GM12878 (cell line): ENCODE results near the gene NAALADL2. TPM values are rescaled to one million over a fixed set of nuclear protein-coding genes. Genes with fewer than 3 reads are reported as not detected.

ENCODE experiments used
- CBFB ChIP-seq: IDR thresholded peaks from 2 replicates; pipeline ENCODE4 v1.6.1; 2016; ENCODE audit warnings: antibody characterized with exemption, low read depth
- CEBPB ChIP-seq, 2 experiments: fragments of 150-350 bp in 1 of 2; IDR thresholded peaks; 2 replicates each; pipeline ENCODE4 v1.6.1; 2012 to 2014; ENCODE audit warnings: low read depth in 2 of 2, low read length in 2 of 2, borderline replicate concordance in 1 of 2, inconsistent platforms in 1 of 2
- EP300 ChIP-seq, 2 experiments: fragments of 150-350 bp in 1 of 2; IDR thresholded peaks; 2 replicates each; pipeline ENCODE4 v1.6.1; 2011 to 2012; ENCODE audit warnings: low read depth in 2 of 2, low read length in 2 of 2, borderline replicate concordance in 1 of 2, improper control_type of control experiment in 1 of 2, inconsistent platforms in 1 of 2; ENCODE audit not compliant: control insufficient read depth in 1 of 2
- IRF4 ChIP-seq: IDR thresholded peaks from 2 replicates; pipeline ENCODE4 v1.6.1; 2011; ENCODE audit warnings: low read depth, low read length
- NR2F1 ChIP-seq: fragments of 450-650 bp; conservative IDR thresholded peaks from 2 replicates; pipeline ENCODE4 v1.6.1; 2017; ENCODE audit warnings: mild to moderate bottlenecking
- PML ChIP-seq: IDR thresholded peaks from 2 replicates; pipeline ENCODE4 v1.6.1; 2012; ENCODE audit warnings: low read length, inconsistent platforms
- TARDBP ChIP-seq: IDR thresholded peaks from 2 replicates; pipeline ENCODE4 v1.6.1; 2016; ENCODE audit warnings: borderline replicate concordance
- TBL1XR1 ChIP-seq: IDR thresholded peaks from 2 replicates; pipeline ENCODE4 v1.6.1; 2012; ENCODE audit warnings: low read depth, low read length, improper control_type of control experiment
- ZNF592 ChIP-seq: fragments of 450-650 bp; IDR thresholded peaks from 2 replicates; pipeline ENCODE4 v1.6.1; 2017; ENCODE audit warnings: mild to moderate bottlenecking, moderate library complexity
- polyA plus RNA-seq, 11 experiments: library from polyadenylated mRNA; depleted of rRNA in 4 of 11; unstranded in 6 of 11; stranded (reverse) in 5 of 11; fragments of >200 nt; fragmentation: Nextera tagmentation in 4 of 11; fragmentation: Illumina TruSeq in 1 of 11; extraction: Ambion mirVana in 4 of 11; extraction: Trizol in 1 of 11; gene quantifications; 1 replicate in 1 of 11; 2 replicates in 10 of 11; pipeline versions ENCODE4 v1.2.1 to v1.2.3, GENCODE V29; 2011 to 2016; ENCODE audit warnings: inconsistent platforms in 2 of 11, missing spikeins in 2 of 11, low read depth in 1 of 11
- total RNA-seq, 4 experiments: library from RNA; depleted of rRNA in 3 of 4; stranded (reverse); fragments of >200 nt in 3 of 4; fragmentation: Illumina TruSeq in 1 of 4; extraction: Trizol in 1 of 4; gene quantifications; 2 replicates each; pipeline versions ENCODE4 v1.2.1 to v1.2.3, GENCODE V29; 2013 to 2021
- TF ChIP-seq, protein P1 (sequence below): IDR thresholded peaks from 2 replicates; pipeline ENCODE4 v1.6.1; 2012; ENCODE audit warnings: low read depth, low read length, improper control_type of control experiment

The NAALADL2 gene
- total and polyA plus RNA-seq, 10 of the 15 experiments (the other 5 are each of a cell fraction or from before 2014, with no cell fraction given), result 0.06 to 10.8 (median 0.46) TPM

- no peak for TF ChIP-seq ZNF592
- TF ChIP-seq NR2F1, result no peak
- no peak for TF ChIP-seq EP300 (IDR thresholded peaks at IDR 0.05; ENCODE audit: borderline replicate concordance in 1 of 2, control insufficient read depth in 1 of 2, low read depth in 2 of 2, low read length in 2 of 2)
- TF ChIP-seq, protein P1, sequence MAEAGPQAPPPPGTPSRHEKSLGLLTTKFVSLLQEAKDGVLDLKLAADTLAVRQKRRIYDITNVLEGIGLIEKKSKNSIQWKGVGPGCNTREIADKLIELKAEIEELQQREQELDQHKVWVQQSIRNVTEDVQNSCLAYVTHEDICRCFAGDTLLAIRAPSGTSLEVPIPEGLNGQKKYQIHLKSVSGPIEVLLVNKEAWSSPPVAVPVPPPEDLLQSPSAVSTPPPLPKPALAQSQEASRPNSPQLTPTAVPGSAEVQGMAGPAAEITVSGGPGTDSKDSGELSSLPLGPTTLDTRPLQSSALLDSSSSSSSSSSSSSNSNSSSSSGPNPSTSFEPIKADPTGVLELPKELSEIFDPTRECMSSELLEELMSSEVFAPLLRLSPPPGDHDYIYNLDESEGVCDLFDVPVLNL, result no peak
- TF ChIP-seq TBL1XR1, result no peak
- TF ChIP-seq CEBPB (IDR thresholded peaks at IDR 0.05; ENCODE audit: borderline replicate concordance in 1 of 2, low read depth in 2 of 2, low read length in 2 of 2), result no peak
- no peak for TF ChIP-seq IRF4
- no peak for TF ChIP-seq TARDBP
- TF ChIP-seq PML, result no peak
- TF ChIP-seq CBFB, result no peak
Observed at GRCh38 chr3:175108613-175109151, 249.5 kb downstream of the NAALADL2 start (continued).
